GM12873 (cell line): ENCODE results near the gene DNAJC10.

Source experiments
- CTCF ChIP-seq: IDR thresholded peaks from 2 replicates; pipeline ENCODE4 v1.5.1; 2012; ENCODE audit warnings: low read depth, mild to moderate bottlenecking, moderate library complexity, low read length, control low read depth; ENCODE audit not compliant: insufficient read depth; ENCODE audit errors: missing control alignments

Gene DNAJC10

GRCh38 chr2:182810087-182810486 lies 94.0 kb downstream of the DNAJC10 start:
- no peak for TF ChIP-seq CTCF

- no peak for TF ChIP-seq CTCF
These were observed 98.3 kb downstream of the DNAJC10 start for GRCh38 chr2:182814380-182814779.

GRCh38 chr2:182814804-182815203 lies 98.7 kb downstream of the DNAJC10 start:
- TF ChIP-seq CTCF: no peak

- no peak for TF ChIP-seq CTCF
These were observed 100.8 kb downstream of the DNAJC10 start for GRCh38 chr2:182816866-182817265.

GRCh38 chr2:182817558-182817957 lies 101.5 kb downstream of the DNAJC10 start:
- no peak for TF ChIP-seq CTCF

GRCh38 chr2:182818501-182818900 lies 102.4 kb downstream of the DNAJC10 start:
- TF ChIP-seq CTCF: no peak

GRCh38 chr2:182818925-182819324 lies 102.9 kb downstream of the DNAJC10 start:
- TF ChIP-seq CTCF: no peak
